ENCODE measurements around the gene SCARF2. TPM values are rescaled to one million over a fixed set of nuclear protein-coding genes. Genes with fewer than 3 reads are reported as not detected.

Gene SCARF2
- total RNA-seq, 2 experiments from 2014 or later = 1.5 to 1.7 TPM

- peaks cover 14% of the 10 kb centered on the region for H3K27me3 Mint-ChIP-seq
- no peaks in the 10 kb centered on the region for H3K9me3 Mint-ChIP-seq
- H3K4me1 Mint-ChIP-seq = peaks cover 7% of the 10 kb centered on the region
- H3K36me3 Mint-ChIP-seq = peaks cover 6% of the 10 kb centered on the region
- H3K27ac Mint-ChIP-seq = no peak overlapping the region
- ATAC-seq (ENCODE audit: low read depth) (no peak), DNase-seq (no peak)
- no peak overlapping the region for H3K4me3 Mint-ChIP-seq
- POLR2A ChIA-PET = no interaction called here
Observed at GRCh38 chr22:20441631-20442484, 4.2 kb upstream of the SCARF2 start.

- peaks cover 19% of the 10 kb centered on the region for H3K27me3 Mint-ChIP-seq
- POLR2A ChIA-PET = interaction anchor here (0.7 kb wide), 1 partner anchor 16 kb away, joined by 3 read pairs; no protein-coding TSS in a partner anchor
- no peak for ATAC-seq (ENCODE audit: low read depth)
- peaks cover 10% of the 10 kb centered on the region for H3K4me1 Mint-ChIP-seq
- peaks cover 5% of the 10 kb centered on the region for H3K36me3 Mint-ChIP-seq
- H3K4me3 Mint-ChIP-seq = no peak overlapping the region
- no peaks in the 10 kb centered on the region for H3K9me3 Mint-ChIP-seq
- DNase-seq = peak; percentile 29
- H3K27ac Mint-ChIP-seq = no peak overlapping the region
Observed at GRCh38 chr22:20440637-20441591, 3.3 kb upstream of the SCARF2 start.

- no peak overlapping the region for H3K4me3 Mint-ChIP-seq
Observed at GRCh38 chr22:20439928-20440575, 2.4 kb upstream of the SCARF2 start.

GRCh38 chr22:20439556-20439927, 1.9 kb upstream of the SCARF2 start:
- DNase-seq = peak; percentile 22
- Mint-ChIP-seq H3K27ac (no peak overlapping the region), H3K9me3 (no peaks in the 10 kb centered on the region), H3K27me3 (peaks cover 33% of the 10 kb centered on the region), H3K36me3 (peaks cover 3% of the 10 kb centered on the region), H3K4me3 (no peak overlapping the region), H3K4me1 (peaks cover 10% of the 10 kb centered on the region)
- no peak for ATAC-seq (ENCODE audit: low read depth)
- POLR2A ChIA-PET = no interaction called here

More at GRCh38 chr22:20439928-20440575, 2.4 kb upstream of the SCARF2 start:
- POLR2A ChIA-PET = no interaction called here
- Mint-ChIP-seq H3K4me1 (peaks cover 10% of the 10 kb centered on the region), H3K27me3 (peaks cover 28% of the 10 kb centered on the region), H3K27ac (no peak overlapping the region), H3K36me3 (peaks cover 5% of the 10 kb centered on the region), H3K9me3 (no peaks in the 10 kb centered on the region)
- DNase-seq (peak; percentile 31), ATAC-seq (ENCODE audit: low read depth) (no peak)

- peak; percentile 33 for DNase-seq
Observed at GRCh38 chr22:20438678-20439492, 1.3 kb upstream of the SCARF2 start.

GRCh38 chr22:20438427-20438677, 727 bp upstream of the SCARF2 start:
- Mint-ChIP-seq H3K36me3 (no peaks in the 10 kb centered on the region), H3K4me1 (peaks cover 9% of the 10 kb centered on the region), H3K27ac (no peak overlapping the region), H3K27me3 (peaks cover 42% of the 10 kb centered on the region), H3K9me3 (no peaks in the 10 kb centered on the region), H3K4me3 (no peak overlapping the region)
- POLR2A ChIA-PET = no interaction called here
- DNase-seq = no peak
- no peak for ATAC-seq (ENCODE audit: low read depth)

More at GRCh38 chr22:20438678-20439492, 1.3 kb upstream of the SCARF2 start:
- no peak for ATAC-seq (ENCODE audit: low read depth)
- POLR2A ChIA-PET = no interaction called here
- Mint-ChIP-seq H3K4me1 (peaks cover 9% of the 10 kb centered on the region), H3K36me3 (no peaks in the 10 kb centered on the region), H3K4me3 (no peak overlapping the region), H3K27me3 (peaks cover 39% of the 10 kb centered on the region), H3K9me3 (no peaks in the 10 kb centered on the region), H3K27ac (no peak overlapping the region)

GRCh38 chr22:20436768-20437612, 635 bp downstream of the SCARF2 start:
- Mint-ChIP-seq H3K9me3 (no peaks in the 10 kb centered on the region), H3K4me3 (peak overlapping the region; percentile 77), H3K27ac (no peak overlapping the region), H3K36me3 (no peaks in the 10 kb centered on the region), H3K27me3 (peaks cover 54% of the 10 kb centered on the region), H3K4me1 (peaks cover 9% of the 10 kb centered on the region)
- no peak for ATAC-seq (ENCODE audit: low read depth)
- peak; percentile 40 for DNase-seq
- POLR2A ChIA-PET = no interaction called here

GRCh38 chr22:20436307-20436767, 1.3 kb downstream of the SCARF2 start:
- DNase-seq = peak; percentile 56
- no peak overlapping the region for H3K27ac Mint-ChIP-seq
- H3K4me1 Mint-ChIP-seq = peaks cover 9% of the 10 kb centered on the region
- ATAC-seq (ENCODE audit: low read depth) = no peak
- no peaks in the 10 kb centered on the region for H3K36me3 Mint-ChIP-seq
- POLR2A ChIA-PET = no interaction called here
- no peaks in the 10 kb centered on the region for H3K9me3 Mint-ChIP-seq
- peak overlapping the region; percentile 77 for H3K4me3 Mint-ChIP-seq
- H3K27me3 Mint-ChIP-seq = peaks cover 57% of the 10 kb centered on the region

GRCh38 chr22:20435436-20436306, 2.0 kb downstream of the SCARF2 start:
- Mint-ChIP-seq H3K4me3 (peak overlapping the region; percentile 35), H3K27me3 (peaks cover 59% of the 10 kb centered on the region), H3K4me1 (peaks cover 9% of the 10 kb centered on the region), H3K36me3 (no peaks in the 10 kb centered on the region), H3K9me3 (no peaks in the 10 kb centered on the region), H3K27ac (no peak overlapping the region)
- POLR2A ChIA-PET = interaction anchor here (0.8 kb wide), 1 partner anchor 172 kb away, joined by 3 read pairs; no protein-coding TSS in a partner anchor
- ATAC-seq (ENCODE audit: low read depth) = no peak
- peak; percentile 28 for DNase-seq

- ATAC-seq (ENCODE audit: low read depth) = no peak
- H3K36me3 Mint-ChIP-seq = no peaks in the 10 kb centered on the region
- peak; percentile 30 for DNase-seq
- H3K9me3 Mint-ChIP-seq = no peaks in the 10 kb centered on the region
- POLR2A ChIA-PET = interaction anchor here (0.8 kb wide), 1 partner anchor 173 kb away, joined by 3 read pairs; no protein-coding TSS in a partner anchor
- H3K4me3 Mint-ChIP-seq = no peak overlapping the region
- H3K4me1 Mint-ChIP-seq = peaks cover 11% of the 10 kb centered on the region
- peaks cover 67% of the 10 kb centered on the region for H3K27me3 Mint-ChIP-seq
- H3K27ac Mint-ChIP-seq = no peak overlapping the region
Observed at GRCh38 chr22:20434773-20435172, 2.9 kb downstream of the SCARF2 start.

GRCh38 chr22:20434264-20434751, 3.3 kb downstream of the SCARF2 start:
- POLR2A ChIA-PET = no interaction called here
- ATAC-seq (ENCODE audit: low read depth) (no peak), DNase-seq (no peak)
- H3K27me3 Mint-ChIP-seq = peaks cover 67% of the 10 kb centered on the region
- no peak overlapping the region for H3K27ac Mint-ChIP-seq
- peaks cover 11% of the 10 kb centered on the region for H3K4me1 Mint-ChIP-seq
- no peaks in the 10 kb centered on the region for H3K9me3 Mint-ChIP-seq
- H3K36me3 Mint-ChIP-seq = no peaks in the 10 kb centered on the region
- no peak overlapping the region for H3K4me3 Mint-ChIP-seq
